ENCODE data around the gene LINGO1. TPM values are rescaled to one million over a fixed set of nuclear protein-coding genes. Genes with fewer than 3 reads are reported as not detected.
A peak's percentile ranks its signal among the peaks of the same experiment; 100 is the strongest.

LINGO1 gene
- total and polyA plus RNA-seq, 5 donors from 2014 or later: not detected

- Histone ChIP-seq H3K27ac (ENCODE audit: insufficient read depth, low read length, poor library complexity, severe bottlenecking) (no peak overlapping the region), H3K9me3 (ENCODE audit: control insufficient read depth in 2 of 2, low read length in 2 of 2) (no peaks in the 10 kb centered on the region), H3K36me3 (ENCODE audit: control insufficient read depth, insufficient read depth, low read length) (no peaks in the 10 kb centered on the region), H3K27me3 (ENCODE audit: control insufficient read depth, insufficient read depth, low read length) (peaks cover 3% of the 10 kb centered on the region), H3K4me3 (ENCODE audit: low read depth, low read length) (no peak overlapping the region), H3K4me1 (ENCODE audit: control insufficient read depth, insufficient read depth, low read length, poor library complexity, severe bottlenecking) (peaks cover under 1% of the 10 kb centered on the region)
- peaks cover 27% of the 10 kb centered on the region for H3K27me3 Mint-ChIP-seq
- H3K27ac Mint-ChIP-seq: no peak overlapping the region
- no peaks in the 10 kb centered on the region for H3K36me3 Mint-ChIP-seq
- no peaks in the 10 kb centered on the region for H3K4me1 Mint-ChIP-seq
- ATAC-seq (ENCODE audit: low read depth in 2 of 2) (no peak), DNase-seq (no peak)
- no peak overlapping the region for H3K4me3 Mint-ChIP-seq
- peaks cover 0 to 1% (median 0%) of the 10 kb centered on the region in 7 donors for H3K9me3 Mint-ChIP-seq
Observed at GRCh38 chr15:77628010-77628409, 4.7 kb downstream of the LINGO1 start.

- peaks cover 27% of the 10 kb centered on the region for H3K27me3 Mint-ChIP-seq
- peaks cover 0 to 1% (median 0%) of the 10 kb centered on the region in 7 donors for H3K9me3 Mint-ChIP-seq
Observed at GRCh38 chr15:77627581-77627980, 5.1 kb downstream of the LINGO1 start.

GRCh38 chr15:77627067-77627466, 5.6 kb downstream of the LINGO1 start:
- no peak overlapping the region for H3K27ac ChIP-seq (ENCODE audit: insufficient read depth, low read length, poor library complexity, severe bottlenecking)
- H3K9me3 Mint-ChIP-seq: peaks cover 0 to 1% (median 0%) of the 10 kb centered on the region in 7 donors
- no peaks in the 10 kb centered on the region for H3K9me3 ChIP-seq (ENCODE audit: control insufficient read depth in 2 of 2, low read length in 2 of 2)
- no peaks in the 10 kb centered on the region for H3K4me1 Mint-ChIP-seq
- no peak overlapping the region for H3K4me3 ChIP-seq (ENCODE audit: low read depth, low read length)
- no peaks in the 10 kb centered on the region for H3K4me1 ChIP-seq (ENCODE audit: control insufficient read depth, insufficient read depth, low read length, poor library complexity, severe bottlenecking)
- H3K27me3 ChIP-seq (ENCODE audit: control insufficient read depth, insufficient read depth, low read length): peaks cover 3% of the 10 kb centered on the region
- H3K4me3 Mint-ChIP-seq: no peak overlapping the region
- no peak for DNase-seq
- H3K27me3 Mint-ChIP-seq: peaks cover 27% of the 10 kb centered on the region
- H3K27ac Mint-ChIP-seq: no peak overlapping the region
- no peaks in the 10 kb centered on the region for H3K36me3 Mint-ChIP-seq
- no peak for ATAC-seq (ENCODE audit: low read depth in 2 of 2)
- H3K36me3 ChIP-seq (ENCODE audit: control insufficient read depth, insufficient read depth, low read length): no peaks in the 10 kb centered on the region

More at GRCh38 chr15:77627581-77627980, 5.1 kb downstream of the LINGO1 start:
- DNase-seq (no peak), ATAC-seq (ENCODE audit: low read depth in 2 of 2) (no peak)
- Histone ChIP-seq H3K27ac (ENCODE audit: insufficient read depth, low read length, poor library complexity, severe bottlenecking) (no peak overlapping the region), H3K4me1 (ENCODE audit: control insufficient read depth, insufficient read depth, low read length, poor library complexity, severe bottlenecking) (no peaks in the 10 kb centered on the region), H3K36me3 (ENCODE audit: control insufficient read depth, insufficient read depth, low read length) (no peaks in the 10 kb centered on the region), H3K9me3 (ENCODE audit: control insufficient read depth in 2 of 2, low read length in 2 of 2) (no peaks in the 10 kb centered on the region), H3K27me3 (ENCODE audit: control insufficient read depth, insufficient read depth, low read length) (peaks cover 3% of the 10 kb centered on the region), H3K4me3 (ENCODE audit: low read depth, low read length) (no peak overlapping the region)
- no peak overlapping the region for H3K27ac Mint-ChIP-seq
- H3K4me3 Mint-ChIP-seq: no peak overlapping the region
- H3K36me3 Mint-ChIP-seq: no peaks in the 10 kb centered on the region
- H3K4me1 Mint-ChIP-seq: no peaks in the 10 kb centered on the region

GRCh38 chr15:77626002-77626401, 6.7 kb downstream of the LINGO1 start:
- no peak for ATAC-seq (ENCODE audit: low read depth in 2 of 2)
- H3K4me3 Mint-ChIP-seq: no peak overlapping the region
- peaks cover 27% of the 10 kb centered on the region for H3K27me3 Mint-ChIP-seq
- H3K9me3 Mint-ChIP-seq: peaks cover 0 to 1% (median 0%) of the 10 kb centered on the region in 7 donors
- H3K36me3 Mint-ChIP-seq: no peaks in the 10 kb centered on the region
- H3K27ac ChIP-seq (ENCODE audit: insufficient read depth, low read length, poor library complexity, severe bottlenecking): no peak overlapping the region
- H3K36me3 ChIP-seq (ENCODE audit: control insufficient read depth, insufficient read depth, low read length): no peaks in the 10 kb centered on the region
- DNase-seq: no peak
- H3K27ac Mint-ChIP-seq: no peak overlapping the region
- H3K4me1 ChIP-seq (ENCODE audit: control insufficient read depth, insufficient read depth, low read length, poor library complexity, severe bottlenecking): no peaks in the 10 kb centered on the region
- H3K27me3 ChIP-seq (ENCODE audit: control insufficient read depth, insufficient read depth, low read length): peaks cover 3% of the 10 kb centered on the region
- no peaks in the 10 kb centered on the region for H3K4me1 Mint-ChIP-seq
- H3K4me3 ChIP-seq (ENCODE audit: low read depth, low read length): no peak overlapping the region
- no peaks in the 10 kb centered on the region for H3K9me3 ChIP-seq (ENCODE audit: control insufficient read depth in 2 of 2, low read length in 2 of 2)

GRCh38 chr15:77625376-77625775, 7.3 kb downstream of the LINGO1 start:
- no peaks in the 10 kb centered on the region for H3K27me3 ChIP-seq (ENCODE audit: control insufficient read depth, insufficient read depth, low read length)
- no peaks in the 10 kb centered on the region for H3K9me3 ChIP-seq (ENCODE audit: control insufficient read depth in 2 of 2, low read length in 2 of 2)
- peaks cover 0 to 1% (median 0%) of the 10 kb centered on the region in 7 donors for H3K9me3 Mint-ChIP-seq
- no peaks in the 10 kb centered on the region for H3K36me3 ChIP-seq (ENCODE audit: control insufficient read depth, insufficient read depth, low read length)
- ATAC-seq (ENCODE audit: low read depth in 2 of 2) (no peak), DNase-seq (no peak)
- peaks cover 24% of the 10 kb centered on the region for H3K27me3 Mint-ChIP-seq
- H3K4me1 ChIP-seq (ENCODE audit: control insufficient read depth, insufficient read depth, low read length, poor library complexity, severe bottlenecking): no peaks in the 10 kb centered on the region
- no peak overlapping the region for H3K4me3 Mint-ChIP-seq
- H3K27ac ChIP-seq (ENCODE audit: insufficient read depth, low read length, poor library complexity, severe bottlenecking): no peak overlapping the region
- H3K27ac Mint-ChIP-seq: no peak overlapping the region
- no peaks in the 10 kb centered on the region for H3K36me3 Mint-ChIP-seq
- no peaks in the 10 kb centered on the region for H3K4me1 Mint-ChIP-seq
- H3K4me3 ChIP-seq (ENCODE audit: low read depth, low read length): no peak overlapping the region

GRCh38 chr15:77624868-77625267, 7.8 kb downstream of the LINGO1 start:
- no peaks in the 10 kb centered on the region for H3K27me3 ChIP-seq (ENCODE audit: control insufficient read depth, insufficient read depth, low read length)
- Mint-ChIP-seq H3K4me1 (no peaks in the 10 kb centered on the region), H3K36me3 (no peaks in the 10 kb centered on the region), H3K4me3 (no peak overlapping the region), H3K9me3 (peaks cover 0 to 1% (median 0%) of the 10 kb centered on the region in 7 donors), H3K27ac (no peak overlapping the region), H3K27me3 (peaks cover 20% of the 10 kb centered on the region)
- H3K36me3 ChIP-seq (ENCODE audit: control insufficient read depth, insufficient read depth, low read length): no peaks in the 10 kb centered on the region
- no peak overlapping the region for H3K4me3 ChIP-seq (ENCODE audit: low read depth, low read length)
- no peak overlapping the region for H3K27ac ChIP-seq (ENCODE audit: insufficient read depth, low read length, poor library complexity, severe bottlenecking)
- no peaks in the 10 kb centered on the region for H3K9me3 ChIP-seq (ENCODE audit: control insufficient read depth in 2 of 2, low read length in 2 of 2)
- no peak for DNase-seq
- H3K4me1 ChIP-seq (ENCODE audit: control insufficient read depth, insufficient read depth, low read length, poor library complexity, severe bottlenecking): no peaks in the 10 kb centered on the region
- no peak for ATAC-seq (ENCODE audit: low read depth in 2 of 2)

- Mint-ChIP-seq H3K4me3 (no peak overlapping the region), H3K36me3 (no peaks in the 10 kb centered on the region), H3K9me3 (peaks cover 0 to 1% (median 0%) of the 10 kb centered on the region in 7 donors), H3K4me1 (no peaks in the 10 kb centered on the region), H3K27me3 (peaks cover 11% of the 10 kb centered on the region), H3K27ac (peak overlapping the region in 1 of 3 donors; percentile 31)
- no peaks in the 10 kb centered on the region for H3K4me1 ChIP-seq (ENCODE audit: control insufficient read depth, insufficient read depth, low read length, poor library complexity, severe bottlenecking)
- no peak overlapping the region for H3K27ac ChIP-seq (ENCODE audit: insufficient read depth, low read length, poor library complexity, severe bottlenecking)
- H3K9me3 ChIP-seq (ENCODE audit: control insufficient read depth in 2 of 2, low read length in 2 of 2): no peaks in the 10 kb centered on the region
- no peak overlapping the region for H3K4me3 ChIP-seq (ENCODE audit: low read depth, low read length)
- H3K27me3 ChIP-seq (ENCODE audit: control insufficient read depth, insufficient read depth, low read length): no peaks in the 10 kb centered on the region
- no peak for ATAC-seq (ENCODE audit: low read depth in 2 of 2)
- no peaks in the 10 kb centered on the region for H3K36me3 ChIP-seq (ENCODE audit: control insufficient read depth, insufficient read depth, low read length)
- no peak for DNase-seq
Observed at GRCh38 chr15:77623755-77624524, 8.8 kb downstream of the LINGO1 start.
